Prostate gland (tissue), 2 donors: ENCODE data around the gene RBFOX2.

Experiments used
- CTCF ChIP-seq, 4 experiments: fragments of 200-600 bp in 2 of 4; fragments of 450-650 bp in 2 of 4; sonication (generic) in 2 of 4; IDR thresholded peaks; 1 replicate in 3 of 4; 2 replicates in 1 of 4; pipeline ENCODE4 v1.5.1; 2016 to 2019; ENCODE audit warnings: antibody characterized with exemption in 4 of 4, mild to moderate bottlenecking in 2 of 4, moderate library complexity in 2 of 4
- POLR2AphosphoS5 ChIP-seq: sonication (generic); formaldehyde crosslinking; IDR thresholded peaks from one replicate; pipeline ENCODE4 v1.6.1; 2017; ENCODE audit warnings: antibody characterized with exemption

- no peak for TF ChIP-seq CTCF (IDR thresholded peaks at IDR 0.05)
- TF ChIP-seq POLR2AphosphoS5: no peak
Measured at GRCh38 chr22:35844886-35845285, 183.7 kb downstream of the RBFOX2 start.
